NK-92 treated with Interleukin-12 subunit alpha and Interleukin-12 subunit beta, amount 100 ng/mL, for 24 hours (cell line): Measurements from ENCODE around the gene MYZAP.

Experiments
- DNase-seq: peaks from one replicate; lab custom pipeline; 2025; lab: John Stamatoyannopoulos, UW

The MYZAP gene

GRCh38 chr15:57626713-57627440 lies 35.2 kb downstream of the MYZAP start:
- DNase-seq, result no peak

- DNase-seq, result no peak
Observed at GRCh38 chr15:57631386-57632110, 39.8 kb downstream of the MYZAP start.

DNA sequence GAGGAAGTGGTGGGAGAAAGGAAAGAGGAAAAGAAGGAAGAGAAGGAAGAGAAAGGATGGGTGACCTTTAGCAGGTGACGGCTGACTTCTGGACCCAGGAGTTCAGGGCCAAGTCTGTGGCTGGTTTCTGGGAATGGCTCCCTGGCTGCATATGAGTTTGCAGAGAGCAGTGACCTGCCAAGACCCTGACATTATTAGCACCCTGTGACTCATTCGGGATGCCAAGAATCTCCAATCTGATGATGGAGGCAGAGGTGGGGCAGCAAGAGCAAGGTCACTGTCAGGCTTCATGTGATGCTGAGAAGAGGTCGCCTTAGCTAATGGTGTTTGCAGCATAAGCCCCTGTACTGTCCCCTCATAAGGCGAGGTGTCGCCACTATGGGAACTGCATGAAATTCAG lies 42.6 kb downstream of the MYZAP start:
- DNase-seq, result no peak

DNA sequence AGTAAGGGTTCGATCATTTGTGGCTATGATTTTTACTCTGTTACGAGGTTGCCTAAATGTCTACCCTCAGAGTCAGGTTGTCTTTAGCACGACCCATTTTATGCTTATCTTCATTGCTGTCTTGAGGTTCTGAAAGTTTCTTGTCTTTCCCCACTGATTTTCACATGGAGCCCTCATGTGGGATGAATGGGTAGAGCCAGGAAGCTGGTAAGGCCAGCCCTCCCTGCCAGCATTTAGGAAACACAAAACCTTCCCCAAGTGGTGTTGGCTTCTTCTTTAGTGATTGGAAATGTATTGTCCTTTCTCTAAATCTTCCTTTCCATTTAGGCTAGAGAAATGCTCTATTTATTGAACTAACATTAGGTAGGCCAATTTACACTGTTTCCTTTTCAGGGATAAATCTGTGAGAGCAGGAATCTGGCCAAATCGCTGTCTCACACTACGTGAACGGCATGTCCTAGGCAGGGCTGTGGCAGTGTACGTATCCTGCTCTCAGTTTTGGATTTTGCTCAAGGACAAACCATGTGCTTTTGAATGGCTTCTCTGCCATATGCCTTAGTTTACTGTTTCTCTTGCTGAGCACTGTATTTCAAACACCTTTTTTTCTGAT lies 43.7 kb downstream of the MYZAP start:
- no peak for DNase-seq

- DNase-seq, result no peak
Observed at GRCh38 chr15:57637846-57638245, 46.1 kb downstream of the MYZAP start.

- peak; percentile 18 for DNase-seq
Observed at GRCh38 chr15:57639306-57639705, 47.6 kb downstream of the MYZAP start.

GRCh38 chr15:57640930-57641682 lies 49.4 kb downstream of the MYZAP start:
- peak; percentile 8 for DNase-seq

DNA sequence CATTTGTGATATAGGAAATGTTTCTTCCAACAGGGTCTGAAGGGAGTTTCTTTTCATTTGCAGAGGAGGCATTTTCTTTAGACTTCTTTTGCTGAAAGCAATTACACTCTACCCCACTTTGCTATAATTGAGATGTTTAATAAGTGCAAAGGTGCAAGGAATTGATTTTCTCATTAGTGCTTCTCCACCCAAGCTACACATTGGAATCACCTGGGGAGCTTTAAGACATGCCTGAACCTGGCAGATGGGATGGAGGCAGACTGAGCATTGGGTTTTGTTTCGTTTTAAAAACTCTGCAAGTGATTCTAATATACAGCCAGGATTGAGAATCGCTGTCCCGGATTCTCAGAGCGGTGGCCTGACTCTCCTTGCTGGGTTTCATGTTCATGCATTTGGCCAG lies 52.1 kb downstream of the MYZAP start:
- no peak for DNase-seq

DNA sequence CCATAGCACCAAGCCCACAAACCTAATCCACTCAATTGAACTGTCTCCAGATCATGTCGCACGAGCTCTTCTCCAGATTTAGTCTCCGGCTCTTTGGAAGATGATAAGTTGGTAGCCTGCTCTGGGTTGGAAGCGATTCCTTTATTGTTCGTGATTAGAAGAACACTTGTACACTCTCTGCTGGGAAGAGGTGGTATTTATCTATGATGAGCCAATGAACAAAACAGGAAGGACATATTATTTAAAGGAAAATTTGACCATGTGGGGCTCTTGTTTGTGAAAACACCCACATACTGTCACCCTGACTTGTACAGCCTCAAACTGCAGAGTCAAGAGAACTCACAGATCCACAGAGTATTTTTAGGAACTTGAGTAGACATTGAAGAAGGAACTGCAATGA lies 54.4 kb downstream of the MYZAP start:
- DNase-seq, result no peak

- DNase-seq, result no peak
Observed at GRCh38 chr15:57647071-57647790, 55.5 kb downstream of the MYZAP start.

- no peak for DNase-seq
Observed at GRCh38 chr15:57647791-57648130, 56.1 kb downstream of the MYZAP start.

- no peak for DNase-seq
Observed at GRCh38 chr15:57649138-57649537, 57.4 kb downstream of the MYZAP start.

DNA sequence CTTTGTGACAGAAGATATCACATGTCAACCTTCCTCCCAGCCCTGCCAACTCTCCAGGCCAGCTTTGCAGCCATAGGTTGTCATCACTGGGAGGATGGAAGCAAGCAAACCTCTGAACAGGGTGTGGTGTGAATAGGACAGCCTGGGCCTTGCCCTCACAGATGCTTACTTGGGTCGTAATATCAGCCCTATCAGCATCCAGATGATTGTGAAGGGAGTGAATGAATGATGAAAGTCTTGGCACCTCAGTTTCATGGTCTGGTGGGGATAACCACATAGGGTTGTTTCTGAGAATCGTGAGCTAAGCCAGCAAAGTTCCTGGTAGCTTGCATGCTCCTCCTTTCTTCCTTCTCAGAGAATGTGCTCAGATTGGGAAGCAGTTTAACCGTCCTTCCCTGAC lies 59.7 kb downstream of the MYZAP start:
- peak; percentile 38 for DNase-seq

GRCh38 chr15:57652481-57652880 lies 60.8 kb downstream of the MYZAP start:
- no peak for DNase-seq

DNA sequence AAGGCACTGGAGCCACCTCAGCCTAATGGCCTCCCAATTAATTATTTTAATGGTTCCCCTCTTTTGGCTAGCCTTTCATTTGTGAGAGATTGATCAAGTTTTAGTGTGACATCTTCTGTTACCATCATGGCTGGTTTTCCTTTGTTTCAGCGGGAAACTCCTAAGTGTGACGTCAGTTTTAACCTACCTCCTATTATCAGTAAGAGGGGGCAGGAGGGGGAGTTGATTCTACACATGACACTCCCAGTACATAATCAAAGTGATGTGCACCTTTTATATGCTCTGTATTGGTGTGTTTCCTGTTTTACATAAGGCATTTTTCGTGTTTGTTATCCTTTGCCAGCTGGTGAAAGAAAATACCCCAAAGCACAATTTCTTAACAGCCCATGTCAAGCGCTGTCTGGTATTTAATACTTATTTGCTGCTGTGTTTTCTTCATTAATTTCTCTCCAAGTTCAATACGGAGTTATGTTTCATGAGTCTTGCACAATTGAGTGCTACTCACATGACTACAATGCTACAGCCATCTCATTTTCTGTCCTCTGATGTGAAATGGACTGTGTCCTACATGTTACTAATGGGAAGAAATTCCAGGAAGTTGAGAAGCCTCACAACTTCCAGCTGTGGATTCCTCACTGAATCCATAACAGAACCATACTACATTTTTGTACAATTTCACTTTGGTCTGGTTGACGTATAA lies 62.6 kb downstream of the MYZAP start:
- DNase-seq, result no peak

DNA sequence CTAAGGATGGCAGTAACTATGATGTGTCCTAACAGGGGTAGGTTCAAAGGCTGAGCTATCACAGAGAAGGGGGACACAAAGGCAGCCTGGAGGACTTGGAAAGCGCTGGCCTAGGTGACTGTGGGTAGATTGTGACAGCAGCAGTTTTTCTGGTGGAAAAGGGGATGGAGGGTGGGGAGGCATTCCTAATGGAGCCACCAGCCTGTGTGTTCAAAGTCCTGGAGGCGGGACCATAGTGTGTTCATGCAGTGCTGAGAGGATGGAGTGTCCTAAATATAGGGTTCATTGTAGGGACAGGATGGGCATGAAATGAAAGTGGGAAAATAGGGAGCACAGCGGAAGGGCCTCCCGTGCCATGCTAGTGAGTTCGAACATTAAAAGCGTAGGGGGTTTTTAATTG lies 63.3 kb downstream of the MYZAP start:
- DNase-seq, result no peak

GRCh38 chr15:57655809-57656208 lies 64.1 kb downstream of the MYZAP start:
- no peak for DNase-seq

- DNase-seq, result no peak
Observed at GRCh38 chr15:57656434-57656833, 64.7 kb downstream of the MYZAP start.

- DNase-seq, result no peak
Observed at GRCh38 chr15:57657619-57658018, 65.9 kb downstream of the MYZAP start.

DNA sequence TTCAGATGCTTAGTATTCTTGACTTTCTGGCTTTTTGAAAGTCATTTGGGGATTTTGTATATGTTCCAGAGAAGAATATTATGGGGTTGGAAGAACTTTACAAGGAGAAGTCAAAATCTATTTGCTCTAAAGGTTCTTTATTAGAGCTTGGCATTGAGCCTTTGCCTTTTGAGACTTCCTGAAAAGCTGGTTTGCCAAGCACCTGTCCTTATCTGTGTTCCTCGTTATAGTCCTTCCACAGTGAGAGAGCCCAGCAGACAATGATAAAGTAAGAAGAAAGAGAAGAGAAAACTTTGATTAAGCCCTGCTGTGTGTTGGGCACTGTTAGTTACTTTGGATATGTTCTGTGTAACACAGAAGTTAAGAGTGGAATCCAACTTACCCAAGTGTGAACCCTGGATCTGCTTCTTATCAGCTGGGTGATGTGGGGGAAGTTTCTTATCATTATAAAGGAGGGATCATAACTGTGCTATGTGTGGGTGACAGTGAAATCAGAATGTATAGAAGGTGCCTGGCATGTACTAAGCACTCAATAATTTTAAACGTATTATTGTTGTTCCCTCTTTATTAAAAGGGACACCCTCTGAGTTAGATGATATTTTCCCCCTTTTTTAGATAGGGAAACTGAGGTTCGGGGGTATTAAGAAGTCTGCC lies 70.5 kb downstream of the MYZAP start:
- no peak for DNase-seq

- DNase-seq, result no peak
Observed at GRCh38 chr15:57662802-57663201, 71.1 kb downstream of the MYZAP start.
